ENCODE results near the gene VPS33B.

Gene VPS33B

DNA sequence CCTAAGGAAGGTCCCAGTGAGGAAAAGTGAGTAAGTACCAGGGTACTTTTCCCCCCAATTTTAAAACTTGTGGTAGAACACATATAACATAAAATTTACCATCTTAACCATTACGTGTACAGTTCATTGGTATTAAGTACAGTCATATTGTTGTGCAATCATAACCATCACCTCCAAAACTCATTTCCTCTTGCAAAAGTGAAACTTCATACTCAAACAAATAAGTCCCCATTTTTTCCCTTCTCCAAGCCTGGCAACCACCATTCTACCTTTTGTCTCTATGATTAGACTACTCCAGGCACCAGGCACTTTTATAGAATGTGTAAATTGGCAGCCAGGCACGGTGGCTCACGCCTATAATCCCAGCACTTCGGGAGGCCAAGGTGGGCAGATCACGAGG, 40.3 kb downstream of the VPS33B start:
- DNase-seq (ENCODE audit: low read depth, low spot score), result no peak

GRCh38 chr15:90981681-90982080, 40.7 kb downstream of the VPS33B start:
- DNase-seq (ENCODE audit: low read depth, low spot score), result no peak

DNA sequence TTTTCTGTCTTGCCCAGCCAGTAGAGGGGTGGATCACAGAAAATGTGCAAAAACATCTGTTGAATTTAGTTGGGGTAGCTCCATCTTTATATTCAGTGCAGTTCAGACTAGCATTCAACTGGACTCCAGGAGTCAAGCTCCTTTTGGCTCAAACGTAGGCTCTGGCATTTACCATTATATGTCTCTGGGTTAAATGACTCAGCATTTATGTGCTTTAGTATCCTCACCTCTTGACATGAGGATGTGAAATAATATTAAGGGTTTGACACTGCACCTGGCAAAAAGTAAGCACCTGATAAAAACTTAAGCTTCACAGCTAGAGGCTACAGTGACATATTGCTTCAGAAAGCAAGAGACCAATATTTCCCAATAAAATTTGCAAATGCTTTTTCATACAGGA, 42.8 kb downstream of the VPS33B start:
- no peak for DNase-seq (ENCODE audit: low read depth, low spot score)

DNA sequence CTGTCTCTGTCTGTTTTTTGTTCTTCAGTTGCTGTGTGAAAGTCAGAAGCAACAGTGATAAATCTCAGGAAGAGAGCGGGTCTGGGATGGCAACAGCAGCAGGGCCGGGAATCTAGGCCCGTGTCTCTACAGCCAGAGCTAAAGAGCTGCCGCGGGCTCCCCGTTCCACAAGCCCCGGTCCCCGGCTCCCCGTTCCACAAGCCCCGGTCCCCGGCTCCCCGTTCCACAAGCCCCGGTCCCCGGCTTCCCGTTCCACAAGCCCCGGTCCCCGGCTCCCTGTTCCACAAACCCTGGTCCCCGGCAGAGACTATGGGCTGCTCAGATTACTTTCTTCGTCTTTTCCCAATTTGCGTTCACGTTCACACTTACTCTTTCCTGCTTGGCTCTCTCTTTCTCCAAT, 48.2 kb downstream of the VPS33B start:
- no peak for DNase-seq (ENCODE audit: low read depth, low spot score)

DNA sequence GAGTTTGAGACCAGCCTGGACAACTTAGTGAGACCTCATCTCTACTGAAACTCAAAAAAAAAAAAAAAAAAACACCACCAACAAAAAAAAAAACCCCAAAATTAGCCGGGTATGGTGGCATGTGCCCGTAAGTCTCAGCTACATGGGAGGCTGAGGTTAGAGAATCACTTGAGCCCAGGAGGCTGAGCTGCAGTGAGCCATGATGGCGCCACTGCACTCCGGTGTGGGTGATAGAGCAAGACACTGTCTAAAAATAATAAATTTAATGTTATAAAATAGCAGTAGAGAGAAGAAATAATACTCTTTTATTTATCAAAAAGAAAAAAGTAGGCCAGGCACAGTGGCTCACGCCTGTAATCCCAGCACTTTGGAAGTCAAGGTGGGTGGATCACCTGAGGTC, 50.3 kb downstream of the VPS33B start:
- DNase-seq (ENCODE audit: low read depth, low spot score), result no peak

DNA sequence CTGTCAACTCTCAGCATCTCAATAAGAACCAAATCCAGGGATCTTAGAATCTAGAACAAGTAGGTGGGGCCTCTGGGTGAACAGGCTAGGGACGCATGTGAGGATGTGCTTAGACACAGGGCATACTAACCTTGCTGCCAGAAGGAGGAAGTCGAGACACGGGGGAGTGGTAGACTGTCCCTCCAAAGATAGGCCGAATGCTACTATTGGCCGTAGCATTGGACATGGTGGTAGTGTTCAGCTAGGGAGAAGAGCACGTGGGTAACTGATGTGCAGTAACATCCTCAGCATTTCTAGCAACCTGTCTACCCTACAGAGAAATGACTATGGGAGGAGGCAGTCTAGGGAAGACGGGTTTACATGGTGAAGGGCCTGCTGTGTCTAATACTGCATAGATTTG, 52.1 kb downstream of the VPS33B start:
- DNase-seq (ENCODE audit: low read depth, low spot score), result no peak

DNA sequence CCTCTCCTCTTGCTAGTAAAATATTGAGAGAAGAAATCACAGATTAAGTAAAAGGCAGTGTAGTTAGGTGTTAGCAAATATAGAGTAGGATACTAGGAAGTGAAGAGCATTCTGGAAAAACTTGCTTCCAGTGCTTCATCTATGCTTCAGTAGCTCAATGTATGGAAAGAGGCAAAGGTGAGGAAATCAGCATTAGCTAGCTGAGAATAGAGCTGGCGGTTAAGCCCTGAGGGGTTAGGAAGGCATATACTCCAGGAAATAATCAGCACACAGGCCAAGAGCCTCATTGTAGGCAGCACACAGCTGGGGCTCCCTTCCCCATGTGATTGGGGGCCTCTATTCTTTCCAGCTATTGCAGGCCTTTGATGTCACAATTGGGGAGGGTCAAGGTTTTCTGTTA, 54.0 kb downstream of the VPS33B start:
- no peak for DNase-seq (ENCODE audit: low read depth, low spot score)

- DNase-seq (ENCODE audit: low read depth, low spot score), result no peak
Observed at GRCh38 chr15:90967206-90967605, 55.2 kb downstream of the VPS33B start.

DNA sequence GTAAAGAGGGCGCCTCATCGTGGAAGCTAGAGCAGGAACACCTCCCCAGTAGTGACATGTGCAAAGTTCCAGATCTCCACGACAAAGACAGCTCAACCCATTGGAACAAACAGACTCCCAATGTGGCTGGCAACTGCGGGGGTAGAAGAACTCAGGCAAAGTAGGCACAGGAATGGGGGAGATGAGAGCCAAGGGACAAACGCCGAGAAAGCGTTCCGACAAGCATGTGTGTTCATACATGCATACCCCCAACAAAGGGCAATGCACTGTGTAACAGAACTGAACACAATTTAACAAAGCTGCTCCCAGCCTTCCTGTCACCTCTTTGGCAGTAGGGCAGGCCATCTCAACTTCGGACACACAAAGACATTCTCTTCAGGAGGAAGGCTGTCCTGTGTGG, 56.1 kb downstream of the VPS33B start:
- DNase-seq (ENCODE audit: low read depth, low spot score), result no peak

DNA sequence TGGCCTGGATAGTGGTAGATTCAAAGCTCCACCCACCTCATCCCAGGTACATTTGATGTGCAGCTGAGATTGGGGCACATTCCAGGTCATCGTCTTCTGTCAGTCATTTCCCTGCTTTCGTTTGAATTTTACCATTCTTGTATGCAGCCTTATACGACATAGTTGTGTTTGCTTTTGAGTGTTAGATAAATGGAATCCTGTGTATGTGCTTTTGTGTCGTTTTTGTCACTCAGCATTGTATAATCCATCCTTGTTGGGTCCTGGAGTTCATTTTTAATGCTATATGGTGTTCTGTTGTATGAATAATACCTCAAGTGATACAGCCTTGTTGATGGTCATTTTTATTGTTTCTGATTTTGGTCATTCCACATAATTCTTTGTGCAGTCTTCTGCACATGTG, 60.4 kb downstream of the VPS33B start:
- DNase-seq (ENCODE audit: low read depth, low spot score), result no peak

- no peak for DNase-seq (ENCODE audit: low read depth, low spot score)
Observed at GRCh38 chr15:90960298-90961091, 61.9 kb downstream of the VPS33B start.

GRCh38 chr15:90959894-90960293, 62.5 kb downstream of the VPS33B start:
- DNase-seq (ENCODE audit: low read depth, low spot score), result no peak

GRCh38 chr15:90959028-90959595, 63.3 kb downstream of the VPS33B start:
- no peak for DNase-seq (ENCODE audit: low read depth, low spot score)

- DNase-seq (ENCODE audit: low read depth, low spot score), result no peak
Observed at GRCh38 chr15:90957791-90958190, 64.6 kb downstream of the VPS33B start.

GRCh38 chr15:90957031-90957790, 65.2 kb downstream of the VPS33B start:
- no peak for DNase-seq (ENCODE audit: low read depth, low spot score)

- peak; percentile 24 for DNase-seq (ENCODE audit: low read depth, low spot score)
Observed at GRCh38 chr15:90956274-90957030, 65.9 kb downstream of the VPS33B start.

- no peak for DNase-seq (ENCODE audit: low read depth, low spot score)
Observed at GRCh38 chr15:90955624-90956273, 66.6 kb downstream of the VPS33B start.

DNA sequence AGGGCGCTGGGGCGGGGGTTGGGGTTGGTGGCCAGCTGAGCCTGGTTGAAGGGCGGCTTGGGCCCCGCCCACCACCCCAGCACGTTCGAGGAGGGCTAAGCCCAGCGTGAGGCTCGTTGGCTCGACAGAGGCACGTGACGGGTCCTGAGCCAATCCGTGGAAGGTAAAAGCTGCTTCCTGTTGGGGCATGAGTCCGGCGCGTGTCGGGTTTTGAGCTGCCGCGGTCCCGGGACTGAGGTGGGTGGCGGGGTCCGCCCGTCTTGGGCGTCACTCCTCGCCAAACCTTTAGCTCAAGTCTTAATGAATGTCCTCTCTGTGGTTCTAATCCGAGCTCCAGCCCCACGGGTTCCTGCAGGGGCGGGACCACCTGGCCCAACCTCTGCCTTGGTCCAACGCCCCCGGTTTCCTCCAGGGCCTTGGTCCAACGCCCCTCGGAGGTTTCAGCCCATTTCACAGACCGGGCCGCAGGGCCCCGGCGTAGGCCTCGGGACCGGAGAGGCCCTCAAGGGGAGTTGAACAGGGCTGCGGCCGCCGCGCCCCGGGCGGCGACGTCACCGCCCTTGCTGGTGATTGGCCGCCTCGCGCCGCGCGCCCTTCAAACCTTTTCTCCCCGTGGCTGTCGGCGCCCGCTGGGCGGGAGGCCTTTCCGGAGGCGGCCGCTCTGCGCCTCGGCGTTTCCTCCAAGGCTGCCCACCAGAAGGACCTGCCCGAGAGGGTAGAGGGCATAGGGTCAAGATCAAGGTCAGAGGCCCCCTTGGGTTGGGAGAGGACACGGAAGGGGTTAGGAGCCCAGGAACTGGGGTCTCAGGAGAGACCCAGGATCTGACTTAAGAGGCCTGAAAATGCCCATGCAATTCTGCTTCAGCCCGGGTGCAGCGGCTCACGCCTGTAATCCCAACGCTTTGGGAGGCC, 67.4 kb downstream of the VPS33B start, which contains the start of gene RCCD1:
RCCD1 (plus strand) TSS at position 173 of the 912 bp plus-strand sequence. CDS start 1,851 bp downstream, outside the sequence.
- peak; percentile 82 for DNase-seq (ENCODE audit: low read depth, low spot score)

- DNase-seq (ENCODE audit: low read depth, low spot score), result no peak
Observed at GRCh38 chr15:90953947-90954711, 68.3 kb downstream of the VPS33B start.
